ENCODE data around the gene UTY.

DNA sequence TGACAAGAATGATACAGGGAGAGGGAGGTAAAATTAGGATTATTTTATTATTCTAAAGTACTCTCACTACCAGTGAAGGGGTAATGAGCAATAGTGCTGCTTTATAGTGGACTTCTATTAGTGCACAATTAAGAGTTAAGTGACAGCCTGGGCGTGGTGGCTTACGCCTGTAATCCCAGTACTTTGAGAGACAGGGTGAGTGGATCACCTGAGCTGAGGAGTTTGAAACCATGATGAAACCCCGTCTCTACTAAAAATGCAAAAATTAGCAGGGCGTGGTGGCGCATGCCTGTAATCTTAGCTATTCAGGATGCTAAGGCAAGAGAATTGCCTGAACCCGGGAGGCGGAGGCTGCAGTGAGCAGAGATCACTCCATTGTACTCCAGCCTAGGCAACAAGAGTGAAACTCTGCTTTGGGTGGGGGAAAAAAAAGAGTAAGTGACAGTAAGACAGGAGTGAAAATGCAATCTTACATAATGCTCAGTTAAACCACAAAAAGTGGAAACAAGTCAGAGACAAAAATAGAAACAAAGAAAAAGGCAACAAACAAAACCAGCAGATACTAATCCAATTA lies 98.6 kb downstream of the UTY start:
- TF ChIP-seq CTCF (conservative IDR thresholded peaks at IDR 0.05; ENCODE audit: low read length) (no peak), EZH2phosphoT487 (IDR thresholded peaks at IDR 0.05; ENCODE audit: borderline replicate concordance, low read depth, low read length) (no peak)

All from OCI-LY7 (cell line).